Activated CD8-positive, alpha-beta memory T cell treated with anti-CD3 and anti-CD28 coated beads for 24 hours (primary cell): ENCODE measurements around the gene KIAA0930.

Source experiments
- DNase-seq: peaks from one replicate; pipeline ENCODE4 v3.0.0-alpha.2; 2020

KIAA0930 gene

GRCh38 chr22:45169591-45170466, 70.9 kb downstream of the KIAA0930 start:
- DNase-seq = peak; percentile 60

GRCh38 chr22:45166932-45167331, 73.8 kb downstream of the KIAA0930 start:
- DNase-seq = no peak

DNA sequence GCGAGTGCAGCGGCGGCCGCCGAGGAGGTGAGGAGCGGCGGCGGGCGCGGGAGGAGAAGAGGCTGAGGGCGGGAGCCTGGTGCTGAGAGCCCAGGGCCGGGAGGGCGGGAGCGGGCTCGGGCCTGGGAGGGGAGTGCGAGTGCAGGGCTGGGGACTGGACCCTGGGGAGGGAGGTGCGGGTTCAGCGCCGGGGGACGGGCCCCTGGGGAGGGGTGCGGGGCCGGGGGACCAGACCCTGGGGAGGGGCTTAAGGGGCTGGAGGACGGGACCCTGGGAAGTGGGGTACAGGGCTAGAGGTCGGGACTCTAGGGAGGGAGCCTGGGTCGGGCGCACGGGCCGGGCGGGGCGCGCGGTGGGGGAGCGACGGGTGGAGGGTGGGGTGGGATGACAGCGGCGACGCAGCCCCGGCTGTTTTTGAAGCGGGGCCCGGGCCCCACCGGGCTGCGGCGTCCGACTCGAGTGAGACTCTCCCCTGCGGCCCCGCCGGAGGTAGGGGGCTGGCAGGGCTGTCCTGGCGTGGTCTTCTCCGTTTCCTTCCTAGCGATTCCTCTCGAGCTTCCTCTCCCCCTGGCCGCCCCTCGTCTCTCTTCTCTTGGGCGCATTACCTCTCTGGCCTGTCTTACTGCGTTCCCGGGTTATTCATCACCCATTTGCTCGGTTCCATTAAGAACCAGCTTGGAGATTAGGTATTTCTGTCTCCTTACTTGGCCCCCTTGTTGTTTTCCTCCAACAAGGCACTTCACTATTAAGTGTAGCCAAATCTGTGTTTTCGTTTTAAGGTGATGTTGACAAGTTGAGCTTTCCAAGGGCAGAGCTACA, 76.2 kb downstream of the KIAA0930 start:
- no peak for DNase-seq

DNA sequence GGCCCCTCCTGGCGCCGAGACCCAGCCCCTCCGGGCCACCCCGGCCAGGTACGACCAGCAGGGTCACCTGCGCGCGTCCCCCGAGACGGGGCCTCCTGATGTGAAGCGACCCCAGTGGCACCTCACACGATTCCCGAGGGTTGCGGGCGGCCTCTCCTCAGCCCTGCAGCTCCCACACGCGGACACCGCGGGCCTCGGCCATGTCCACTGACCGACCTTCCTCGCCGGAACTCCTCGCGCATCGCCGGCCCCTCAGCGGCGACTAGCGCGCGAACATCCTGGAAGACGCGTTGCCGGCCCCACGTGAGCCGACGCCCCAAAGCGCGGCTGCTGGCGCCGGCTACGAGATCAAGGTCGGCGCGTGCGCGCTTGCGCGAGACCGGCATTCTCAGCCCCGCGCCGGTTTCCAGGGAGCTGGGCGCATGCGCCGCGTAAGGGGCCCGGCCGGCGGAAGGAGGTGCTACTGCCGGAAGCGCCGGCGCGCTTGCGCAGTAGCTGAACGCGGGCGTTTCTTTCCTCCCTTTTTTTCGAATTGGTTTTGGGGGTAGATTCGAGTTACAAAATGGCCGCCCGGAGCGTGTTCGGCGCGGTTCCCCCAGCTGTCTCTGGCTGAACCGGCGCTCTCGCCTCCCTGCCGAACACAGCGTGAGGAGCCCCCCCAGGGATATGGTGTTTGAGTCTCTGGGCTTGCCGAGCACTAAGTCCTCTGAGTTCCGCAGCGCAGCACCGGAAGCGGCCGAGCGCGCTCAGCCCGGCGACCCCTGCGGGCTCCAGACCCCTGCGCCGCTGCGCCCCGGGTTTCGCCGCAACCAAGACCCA, 77.0 kb downstream of the KIAA0930 start, which contains the start of gene NUP50:
NUP50 (plus strand) TSS at position 475 of the 819 bp plus-strand sequence. CDS start 4,253 bp downstream, outside the sequence.
- DNase-seq = peak; percentile 97

DNA sequence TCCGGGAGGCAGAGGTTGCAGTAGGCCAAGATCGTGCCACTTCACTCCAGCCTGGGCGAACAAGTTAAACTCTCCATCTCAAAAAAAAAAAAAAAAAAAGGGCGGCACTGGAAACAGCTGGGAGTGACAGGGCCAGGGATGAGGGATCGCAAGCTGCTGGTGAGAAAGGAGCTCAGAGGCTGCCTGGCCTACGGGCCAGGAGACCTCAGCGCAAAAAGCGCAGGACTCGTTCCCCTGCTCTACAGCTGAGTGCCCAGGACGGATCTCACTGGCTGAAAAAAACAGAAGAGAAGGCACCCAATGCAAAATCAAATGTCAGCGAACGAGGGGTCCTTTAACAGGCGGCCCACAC, 77.6 kb downstream of the KIAA0930 start:
- no peak for DNase-seq

DNA sequence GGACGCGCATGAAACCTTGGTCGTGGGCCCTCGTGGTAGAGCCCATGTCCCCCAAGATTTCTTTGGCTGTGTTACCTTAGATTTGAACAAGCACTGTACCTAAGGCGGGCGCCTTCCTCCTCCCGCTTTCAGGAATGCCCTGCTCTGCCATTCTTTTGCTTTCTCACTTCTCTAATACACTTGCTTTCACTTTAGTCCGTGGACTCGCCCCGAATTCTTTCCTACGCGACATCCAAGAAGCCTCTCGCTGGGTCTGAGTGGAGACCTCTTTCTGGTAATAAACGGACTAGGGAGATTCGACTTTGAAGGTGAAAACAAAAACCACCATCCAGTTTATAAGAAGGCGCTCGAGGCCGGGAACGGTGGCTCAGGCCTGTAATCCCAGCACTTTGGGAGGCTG, 78.2 kb downstream of the KIAA0930 start:
- no peak for DNase-seq

- DNase-seq = no peak
Measured at GRCh38 chr22:45159652-45160462, 80.8 kb downstream of the KIAA0930 start.

DNA sequence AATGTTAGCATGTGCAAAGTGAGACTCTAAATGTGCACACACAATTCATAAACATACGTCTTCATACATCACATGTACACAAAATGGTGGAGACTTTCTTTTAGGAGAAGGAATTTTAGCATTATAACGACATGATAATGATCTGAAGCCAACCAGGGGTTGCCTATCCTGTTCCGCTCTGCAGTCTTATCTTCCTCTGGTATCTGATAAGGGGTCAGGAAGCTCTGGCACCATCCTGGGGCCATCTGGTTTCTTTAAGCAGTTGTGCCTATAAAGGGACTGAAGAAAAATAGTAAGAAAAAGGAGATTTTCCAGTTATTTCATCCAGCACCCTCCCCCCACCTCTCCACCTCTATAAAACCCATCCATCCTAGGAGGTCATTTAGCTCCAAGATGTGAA, 82.8 kb downstream of the KIAA0930 start:
- no peak for DNase-seq

DNA sequence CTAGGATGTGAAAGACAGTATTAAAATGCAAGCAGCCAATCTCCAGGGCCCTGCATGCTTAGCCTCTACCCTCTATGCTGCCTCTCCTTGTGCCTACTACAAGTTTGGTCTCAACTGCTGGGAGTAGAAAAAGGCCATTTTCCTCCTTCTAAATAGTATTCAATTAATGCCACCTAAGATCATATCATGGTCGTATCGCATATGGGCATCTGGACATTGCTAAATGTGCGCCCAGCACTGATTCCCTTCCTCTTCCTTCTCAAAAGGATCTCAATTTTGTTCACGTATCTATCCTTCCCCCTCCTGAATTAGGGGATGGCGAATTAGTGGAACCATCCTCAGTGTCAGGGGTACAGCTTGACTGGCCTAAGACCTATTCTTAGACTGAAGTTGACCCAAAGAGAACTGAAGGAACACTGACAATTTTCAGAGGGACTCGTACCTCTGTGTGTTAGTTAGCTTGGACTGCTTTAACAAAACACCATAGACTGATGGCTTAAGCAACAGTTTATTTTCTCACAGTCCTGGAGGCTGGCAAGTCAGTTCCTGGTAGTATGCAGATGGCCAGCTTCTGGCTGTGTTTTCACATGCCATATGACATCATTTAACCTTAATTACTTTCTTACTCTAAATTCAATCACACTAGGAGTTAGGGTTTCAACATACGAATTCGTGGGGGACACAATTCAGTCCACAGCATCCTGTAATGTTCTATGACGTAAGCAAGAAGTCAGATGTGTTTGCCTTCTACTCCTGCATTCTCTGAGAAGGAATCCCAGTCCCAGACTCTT, 85.4 kb downstream of the KIAA0930 start:
- no peak for DNase-seq

GRCh38 chr22:45154383-45154782, 86.3 kb downstream of the KIAA0930 start:
- DNase-seq = no peak

GRCh38 chr22:45151503-45151902, 89.2 kb downstream of the KIAA0930 start:
- DNase-seq = no peak

DNA sequence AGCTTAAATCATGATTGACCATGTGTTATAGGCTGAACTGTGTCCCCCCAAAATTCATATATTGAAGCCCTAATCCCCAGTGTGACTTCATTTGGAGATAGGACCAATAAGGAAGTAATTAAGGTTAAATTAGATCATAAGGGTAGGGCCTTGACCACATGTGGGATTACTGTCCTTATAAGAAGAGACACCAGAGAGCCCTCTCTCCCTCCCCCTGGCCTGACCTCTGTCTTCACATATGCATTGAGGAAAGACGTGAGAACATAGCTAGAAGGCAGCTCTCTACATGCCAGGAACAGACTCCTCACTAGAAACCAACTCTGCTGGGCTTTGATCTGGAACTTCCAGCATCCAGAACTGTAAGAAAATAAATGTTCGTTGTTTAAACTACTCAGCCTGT, 90.6 kb downstream of the KIAA0930 start:
- no peak for DNase-seq

GRCh38 chr22:45149671-45150070, 91.0 kb downstream of the KIAA0930 start:
- DNase-seq = no peak

DNA sequence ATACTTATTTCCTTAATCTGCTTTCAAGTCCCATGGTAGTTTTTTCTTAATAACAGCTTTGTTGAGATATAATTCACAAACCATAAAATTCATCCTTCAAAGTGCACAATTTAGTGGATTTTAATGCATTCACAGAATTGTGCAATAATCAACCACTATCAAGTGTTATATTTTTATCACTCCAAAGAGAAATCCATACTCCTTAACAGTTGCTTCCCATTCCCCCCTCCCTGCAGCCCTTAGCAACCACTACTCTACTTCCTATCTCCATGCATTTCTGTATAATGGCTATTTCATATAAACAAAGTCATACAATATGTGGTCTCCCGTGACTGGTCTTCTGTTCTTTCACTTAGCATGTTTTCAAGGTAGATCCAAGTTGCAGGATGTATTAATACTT, 95.8 kb downstream of the KIAA0930 start:
- no peak for DNase-seq

DNA sequence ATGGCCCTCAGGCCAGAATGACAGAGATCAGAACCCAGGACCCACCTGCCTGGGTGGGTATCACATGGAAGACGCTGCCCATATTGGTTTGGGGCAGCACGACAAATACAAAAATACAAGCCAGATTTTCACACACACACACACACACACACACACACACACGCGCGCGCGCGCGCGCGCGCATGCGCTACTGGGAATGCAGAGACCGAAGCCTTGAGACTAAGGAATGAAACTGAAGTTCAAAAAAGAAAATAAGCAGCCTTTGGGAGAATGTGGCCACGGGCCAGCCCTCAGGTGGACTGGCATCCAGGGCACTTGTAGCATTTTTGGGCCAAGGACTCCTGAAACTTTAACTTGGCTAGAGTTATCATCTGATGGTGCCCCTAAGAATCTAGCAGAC, 98.3 kb downstream of the KIAA0930 start:
- DNase-seq = no peak
